NCI-H345 treated with DMSO at 0.1 percent for 48 hours (cell line): ENCODE results near the gene GATA1.
A peak's percentile ranks its signal among the peaks of the same experiment; 100 is the strongest.

Experiments used
- DNase-seq: peaks from one replicate; lab custom pipeline; 2025; ENCODE audit not compliant: unreplicated experiment; lab: John Stamatoyannopoulos, UW

GATA1 gene

GRCh38 chrX:48786341-48786800 is at the start of gene GATA1:
GATA1 (plus strand) TSS chrX:48786590; CDS start chrX:48791110, 4,520 bp downstream.
- no peak for DNase-seq

- DNase-seq, result no peak
Observed at GRCh38 chrX:48736878-48737212, 49.5 kb upstream of the GATA1 start.

- peak; percentile 97 for DNase-seq
Observed at GRCh38 chrX:48737213-48737938, 49.0 kb upstream of the GATA1 start.

- DNase-seq, result no peak
Observed at GRCh38 chrX:48737940-48738339, 48.5 kb upstream of the GATA1 start.

- no peak for DNase-seq
Observed at GRCh38 chrX:48741834-48742233, 44.6 kb upstream of the GATA1 start.

- DNase-seq, result no peak
Observed at GRCh38 chrX:48745222-48745621, 41.2 kb upstream of the GATA1 start.

- no peak for DNase-seq
Observed at GRCh38 chrX:48747415-48748016, 38.9 kb upstream of the GATA1 start.

- DNase-seq, result no peak
Observed at GRCh38 chrX:48749182-48749581, 37.2 kb upstream of the GATA1 start.

GRCh38 chrX:48751343-48751742 is 35.0 kb upstream of the GATA1 start:
- DNase-seq, result no peak

GRCh38 chrX:48752498-48752897 is 33.9 kb upstream of the GATA1 start:
- DNase-seq, result no peak

GRCh38 chrX:48753708-48754228 is 32.6 kb upstream of the GATA1 start:
- DNase-seq, result no peak

GRCh38 chrX:48754238-48754637 is 32.2 kb upstream of the GATA1 start:
- DNase-seq, result no peak

GRCh38 chrX:48761674-48762471 is 24.5 kb upstream of the GATA1 start, which contains the start of gene GLOD5:
GLOD5 (plus strand) TSS chrX:48761747; CDS start chrX:48761791, 44 bp downstream.
- peak; percentile 47 for DNase-seq

- DNase-seq, result no peak
Observed at GRCh38 chrX:48769230-48769629, 17.2 kb upstream of the GATA1 start.

- no peak for DNase-seq
Observed at GRCh38 chrX:48770296-48770695, 16.1 kb upstream of the GATA1 start.

GRCh38 chrX:48772602-48773001 is 13.8 kb upstream of the GATA1 start:
- no peak for DNase-seq

- no peak for DNase-seq
Observed at GRCh38 chrX:48776818-48777439, 9.5 kb upstream of the GATA1 start.

- DNase-seq, result no peak
Observed at GRCh38 chrX:48779399-48779798, 7.0 kb upstream of the GATA1 start.

- no peak for DNase-seq
Observed at GRCh38 chrX:48781705-48782104, 4.7 kb upstream of the GATA1 start.

GRCh38 chrX:48782216-48782615 is 4.2 kb upstream of the GATA1 start:
- no peak for DNase-seq

GRCh38 chrX:48782795-48783194 is 3.6 kb upstream of the GATA1 start:
- DNase-seq, result no peak
